Tibial nerve (tissue), 4 donors: ENCODE measurements around the gene TMC4.

ENCODE experiments used
- CTCF ChIP-seq, 5 experiments: fragments of 200-600 bp in 3 of 5; fragments of 450-650 bp in 2 of 5; sonication (generic) in 3 of 5; IDR thresholded peaks; one replicate each; pipeline ENCODE4 v1.5.1; 2016 to 2019; ENCODE audit warnings: antibody characterized with exemption in 5 of 5, mild to moderate bottlenecking in 3 of 5, moderate library complexity in 2 of 5
- EP300 ChIP-seq, 2 donors: sonication (generic); formaldehyde crosslinking; IDR thresholded peaks; one replicate each; pipeline ENCODE4 v1.6.1; 2017; ENCODE audit warnings: antibody characterized with exemption in 2 of 2, mild to moderate bottlenecking in 1 of 2
- POLR2A ChIP-seq, 2 donors: fragments of 450-650 bp; IDR thresholded peaks; one replicate each; pipeline ENCODE4 v1.6.1; 2017; ENCODE audit warnings: antibody characterized with exemption in 2 of 2, mild to moderate bottlenecking in 2 of 2, moderate library complexity in 2 of 2

- TF ChIP-seq POLR2A (IDR thresholded peaks at IDR 0.05): no peak
- no peak for TF ChIP-seq CTCF (IDR thresholded peaks at IDR 0.05)
- TF ChIP-seq EP300 (IDR thresholded peaks at IDR 0.05): no peak
These were observed 18.2 kb downstream of the TMC4 start for GRCh38 chr19:54154603-54155345.
